Loucy (cell line): ENCODE measurements around the gene STK4.

Experiments
- CTCF ChIP-seq: fragments of 200-600 bp; sonication (generic); conservative IDR thresholded peaks from 2 replicates; pipeline ENCODE4 v1.5.1; 2014; ENCODE audit warnings: mild to moderate bottlenecking, antibody characterized with exemption, low read length
- EZH2phosphoT487 ChIP-seq: fragments of 200-600 bp; IDR thresholded peaks from 2 replicates; pipeline ENCODE4 v1.6.1; 2018; ENCODE audit warnings: antibody characterized with exemption, mild to moderate bottlenecking, moderate library complexity, borderline replicate concordance

- TF ChIP-seq CTCF (no peak), EZH2phosphoT487 (no peak)
Observed at GRCh38 chr20:44918342-44918741, 48.0 kb upstream of the STK4 start.
